AG04450 (cell line): ENCODE measurements around the gene LAMB3. TPM values are rescaled to one million over a fixed set of nuclear protein-coding genes. Genes with fewer than 3 reads are reported as not detected.
A peak's percentile ranks its signal among the peaks of the same experiment; 100 is the strongest.
"Not testable (repeated sequence)": the region's sequence is repeated elsewhere in the genome, so short reads cannot be mapped to it uniquely, and the experiment has no call there.

Source experiments
- CTCF ChIA-PET: fragments of 300-600, 350-600 bp; formaldehyde crosslinking; extraction: SDS; loops from one replicate; lab custom pipeline; 2022; ENCODE audit warnings: antibody characterized with exemption, inconsistent platforms; lab: Charles Lee
- POLR2A ChIA-PET: fragments of 350-600 bp; formaldehyde crosslinking; extraction: SDS; loops from one replicate; lab custom pipeline; 2021; ENCODE audit warnings: antibody characterized with exemption, inconsistent platforms; lab: Yijun Ruan, JAX
- DNase-seq: peaks from one replicate; pipeline ENCODE4 v3.0.0-alpha.2; 2011; ENCODE audit warnings: low read depth, low spot score
- H3K27ac ChIP-seq: one replicate; pipeline ENCODE4 v1.5.1; 2012; ENCODE audit warnings: low read depth, low read length, control low read depth
- H3K27me3 ChIP-seq: one replicate; pipeline ENCODE4 v1.6.0; 2012; ENCODE audit warnings: low read length; ENCODE audit not compliant: control insufficient read depth, insufficient read depth
- H3K4me3 ChIP-seq: 2 replicates; pipeline ENCODE4 v1.5.1; 2011; ENCODE audit warnings: mild to moderate bottlenecking, low read depth, low read length, control low read depth
- H3K9me3 ChIP-seq: 2 replicates; pipeline ENCODE4 v1.5.1; 2012; ENCODE audit warnings: low read length; ENCODE audit not compliant: control insufficient read depth, insufficient read depth
- CTCF ChIP-seq: IDR thresholded peaks from 2 replicates; pipeline ENCODE4 v1.5.1; 2011; ENCODE audit warnings: low read depth, low read length, control low read depth, inconsistent platforms
- polyA minus RNA-seq: library from RNA; depleted of rRNA, polyadenylated mRNA; stranded (reverse); fragments of >200 nt; gene quantifications from 2 replicates; pipeline ENCODE4 v1.2.3, GENCODE V29; 2011; rRNA and poly(A)+ RNA removed
- polyA plus RNA-seq: library from polyadenylated mRNA; depleted of rRNA; stranded (reverse); fragments of >200 nt; gene quantifications from 2 replicates; pipeline ENCODE4 v1.2.3, GENCODE V29; 2011; rRNA removed

The LAMB3 gene
- polyA plus RNA-seq (2.6 and 3.3 TPM in 2 replicates), polyA minus RNA-seq (2.4 and 2.7 TPM in 2 replicates)

- H3K4me3 ChIP-seq = no peak within 1 kb of the TSS
- ChIA-PET CTCF (interaction anchor here (1.2 to 1.5 kb wide), 3 partner anchors 36 to 84 kb away, joined by 3 to 5 read pairs (median 4); no protein-coding TSS in a partner anchor), POLR2A (interaction anchor here (1.6 kb wide), 1 partner anchor 23 kb away, joined by 3 read pairs; the partner anchor contains the start of gene G0S2)
- no peak for DNase-seq
- TF ChIP-seq CTCF = no peak
- H3K27me3 ChIP-seq = no peaks in the 10 kb centered on the region
- no peaks in the 10 kb centered on the region for H3K9me3 ChIP-seq
- peak within 1 kb of the TSS; percentile 52 for H3K27ac ChIP-seq
These were observed at the start of gene LAMB3 for GRCh38 chr1:209652121-209652735. TSS of gene LAMB3 (minus strand) at chr1:209652425. CDS start at chr1:209650944, 1,481 bp downstream.

DNA sequence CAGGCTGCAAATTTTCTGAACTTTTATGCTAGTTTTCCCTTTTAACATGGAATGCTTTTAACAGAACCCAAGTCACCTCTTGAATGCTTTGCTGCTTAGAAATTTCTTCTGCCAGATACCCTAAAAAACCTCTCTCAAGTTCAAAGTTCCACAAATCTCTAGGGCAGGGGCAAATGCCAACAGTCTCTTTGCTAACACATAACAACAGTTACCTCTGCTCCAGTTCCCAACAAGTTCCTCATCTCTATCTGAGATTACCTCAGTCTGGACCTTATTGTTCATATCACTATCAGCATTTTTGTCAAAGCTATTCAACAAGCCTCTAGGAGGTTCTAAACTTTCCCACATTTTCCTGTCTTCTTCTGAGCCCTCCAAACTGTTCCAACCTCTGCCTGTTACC lies 48.5 kb upstream of the LAMB3 start:
- POLR2A ChIA-PET, H3K4me3 ChIP-seq, H3K27ac ChIP-seq, H3K27me3 ChIP-seq, H3K9me3 ChIP-seq, DNase-seq: not testable (repeated sequence)
- CTCF ChIA-PET = interaction anchor here (1.4 kb wide), 1 partner anchor 135 kb away, joined by 4 read pairs; no protein-coding TSS in a partner anchor

DNA sequence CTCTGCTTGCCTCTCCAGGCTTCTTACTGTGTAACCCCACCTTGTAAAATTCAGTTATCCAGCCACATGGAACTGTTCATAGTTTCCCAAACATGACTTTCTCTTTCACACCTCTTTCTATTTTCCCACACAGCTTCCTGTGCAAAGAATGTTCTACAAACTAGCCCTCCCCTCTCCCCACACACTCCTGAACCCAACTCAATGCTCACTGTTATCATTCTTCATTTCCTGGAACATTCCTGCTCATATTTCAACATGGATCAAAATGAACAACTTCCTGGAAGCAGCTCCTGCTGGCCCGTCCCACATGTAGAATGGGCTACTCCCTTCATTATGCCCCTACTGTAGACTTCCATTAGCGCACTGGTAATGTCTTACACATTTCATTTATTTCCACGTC lies 44.9 kb upstream of the LAMB3 start:
- Histone ChIP-seq H3K27me3 (peaks cover 4% of the 10 kb centered on the region), H3K9me3 (no peaks in the 10 kb centered on the region), H3K27ac (no peak overlapping the region), H3K4me3 (no peak overlapping the region)
- ChIA-PET POLR2A (no interaction called here), CTCF (interaction anchor here (1.1 to 3.4 kb wide), 2 partner anchors 121 to 125 kb away, joined by 3 to 15 read pairs; no protein-coding TSS in a partner anchor)
- no peak for TF ChIP-seq CTCF
- no peak for DNase-seq

GRCh38 chr1:209696673-209697072 lies 44.4 kb upstream of the LAMB3 start:
- H3K27ac ChIP-seq = no peak overlapping the region
- H3K27me3 ChIP-seq = peaks cover under 1% of the 10 kb centered on the region
- TF ChIP-seq CTCF = no peak
- POLR2A ChIA-PET = no interaction called here
- no peak for DNase-seq
- H3K9me3 ChIP-seq = no peaks in the 10 kb centered on the region
- H3K4me3 ChIP-seq = no peak overlapping the region
- CTCF ChIA-PET = interaction anchor here (1.1 to 3.4 kb wide), 2 partner anchors 120 to 124 kb away, joined by 3 to 15 read pairs; no protein-coding TSS in a partner anchor

DNA sequence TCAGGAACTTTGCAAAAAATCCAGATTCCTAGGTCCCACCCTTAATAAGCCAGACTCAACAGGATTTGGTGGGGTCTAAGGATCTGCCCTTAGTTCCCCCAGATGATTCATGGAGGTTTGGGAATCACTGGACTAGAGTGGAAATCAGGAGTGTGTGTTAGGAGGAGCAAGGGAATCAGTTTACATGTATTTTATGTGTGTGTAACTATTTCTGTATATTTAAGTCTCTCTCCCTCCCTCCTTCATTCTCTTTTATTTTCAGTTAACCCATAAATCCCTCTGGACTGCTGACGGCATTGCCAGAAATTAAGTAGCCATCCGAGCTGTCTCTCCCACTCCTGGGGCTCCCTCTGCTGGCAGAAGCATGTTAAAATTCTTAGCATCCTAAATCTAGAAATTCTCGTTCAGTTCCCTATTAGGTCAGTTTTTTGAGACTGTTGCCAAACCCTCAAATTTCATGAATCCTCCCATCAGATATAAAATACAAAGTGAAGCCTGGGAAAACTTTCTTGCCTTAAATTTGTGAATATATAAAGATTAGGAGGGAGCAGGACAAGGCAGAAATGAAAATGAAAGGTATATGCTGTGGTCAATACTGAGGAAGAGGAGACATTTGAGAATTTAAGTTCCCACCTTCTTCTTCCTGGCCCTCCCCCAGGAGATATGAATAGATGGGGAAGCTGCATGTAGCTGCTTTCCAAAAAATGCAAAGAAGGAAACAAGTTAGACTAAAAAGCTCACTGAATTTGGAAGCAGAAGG lies 40.7 kb upstream of the LAMB3 start:
- DNase-seq = peak; percentile 70
- H3K9me3 ChIP-seq = no peaks in the 10 kb centered on the region
- peak; percentile 90 for TF ChIP-seq CTCF
- CTCF ChIA-PET = interaction anchor here (0.5 to 8.6 kb wide), 19 partner anchors 10 to 1602 kb away, joined by 3 to 159 read pairs (median 5); partner anchors contain the start of genes CAMK1G, HSD11B1 and LAMB3
- H3K4me3 ChIP-seq = no peak overlapping the region
- POLR2A ChIA-PET = interaction anchor here (1.0 kb wide), 1 partner anchor 123 kb away, joined by 3 read pairs; no protein-coding TSS in a partner anchor
- no peaks in the 10 kb centered on the region for H3K27me3 ChIP-seq
- no peak overlapping the region for H3K27ac ChIP-seq
